SK-N-SH (cell line): Measurements from ENCODE around the gene SLC22A4. TPM values are rescaled to one million over a fixed set of nuclear protein-coding genes. Genes with fewer than 3 reads are reported as not detected.

Experiments used
- CTCF ChIA-PET: fragments of 300-600, 350-600 bp; formaldehyde crosslinking; extraction: SDS; loops from one replicate; lab custom pipeline; 2021; lab: Yijun Ruan, JAX
- POLR2A ChIA-PET: fragments of 350-600 bp; sonication (Branson Sonifier 250); formaldehyde crosslinking; extraction: SDS; loops from one replicate; lab custom pipeline; 2020; ENCODE audit warnings: antibody characterized with exemption, inconsistent platforms; lab: Yijun Ruan, JAX
- DNase-seq: peaks from one replicate; pipeline ENCODE4 v3.0.0; 2012
- H2AFZ ChIP-seq: fragments of 200-600 bp; sonication (generic); 2 replicates; pipeline ENCODE4 v1.8.1; 2016; ENCODE audit warnings: antibody characterized with exemption, mild to moderate bottlenecking, low read depth
- H3F3A ChIP-seq: fragments of 200-600 bp; sonication (generic); replicated peaks from 2 replicates; pipeline ENCODE3; 2016; ENCODE audit warnings: antibody characterized with exemption, mild to moderate bottlenecking; ENCODE audit not compliant: insufficient read depth
- H3K27ac ChIP-seq, 2 experiments: fragments of 200-500 bp in 1 of 2; fragments of 200-600 bp in 1 of 2; sonication (Bioruptor generic) in 1 of 2; sonication (generic), shearing (Covaris generic) in 1 of 2; 2 replicates each; pipeline versions ENCODE4 v1.5.1 to v1.6.1; 2014 to 2016; ENCODE audit warnings: low read depth in 2 of 2, inconsistent platforms in 1 of 2, low read length in 1 of 2, mild to moderate bottlenecking in 1 of 2, mixed read lengths in 1 of 2
- H3K27me3 ChIP-seq: fragments of 200-600 bp; sonication (generic), shearing (Covaris generic); 2 replicates; pipeline ENCODE4 v1.6.1; 2016; ENCODE audit warnings: mixed run types; ENCODE audit not compliant: insufficient read depth
- H3K36me3 ChIP-seq, 2 experiments: fragments of 200-500 bp in 1 of 2; fragments of 200-600 bp in 1 of 2; sonication (Bioruptor generic) in 1 of 2; sonication (generic) in 1 of 2; replicated peaks in 1 of 2; 2 replicates each; pipeline versions ENCODE3 to v1.5.1; 2014 to 2016; ENCODE audit warnings: low read length in 1 of 2, mild to moderate bottlenecking in 1 of 2; ENCODE audit not compliant: insufficient read depth in 2 of 2, control insufficient read depth in 1 of 2
- H3K4me1 ChIP-seq, 2 experiments: fragments of 200-500 bp in 1 of 2; fragments of 200-600 bp in 1 of 2; sonication (Bioruptor generic) in 1 of 2; sonication (generic), shearing (Covaris generic) in 1 of 2; 2 replicates each; pipeline versions ENCODE4 v1.5.1 to v1.6.1; 2014 to 2016; ENCODE audit warnings: low read depth in 1 of 2, low read length in 1 of 2, mixed run types in 1 of 2; ENCODE audit not compliant: insufficient read depth in 2 of 2, control insufficient read depth in 1 of 2
- H3K4me2 ChIP-seq: fragments of 200-600 bp; sonication (generic), shearing (Covaris generic); 2 replicates; pipeline ENCODE4 v1.6.1; 2017; ENCODE audit warnings: mixed run types
- H3K4me3 ChIP-seq, 2 experiments: fragments of 200-500 bp in 1 of 2; fragments of 200-600 bp in 1 of 2; sonication (Bioruptor generic) in 1 of 2; sonication (generic), shearing (Covaris generic) in 1 of 2; 2 replicates each; pipeline versions ENCODE4 v1.5.1 to v1.8.1; 2014 to 2016; ENCODE audit warnings: low read depth in 2 of 2, inconsistent platforms in 1 of 2, low read length in 1 of 2, mild to moderate bottlenecking in 1 of 2, mixed read lengths in 1 of 2, moderate library complexity in 1 of 2
- H3K79me2 ChIP-seq: fragments of 200-600 bp; sonication (generic); 2 replicates; pipeline ENCODE4 v1.8.1; 2017; ENCODE audit warnings: mild to moderate bottlenecking; ENCODE audit not compliant: insufficient read depth
- H3K9ac ChIP-seq: fragments of 200-600 bp; sonication (generic); 2 replicates; pipeline ENCODE4 v1.6.1; 2017; ENCODE audit warnings: mixed run types
- H3K9me2 ChIP-seq: fragments of 200-600 bp; sonication (generic); 2 replicates; pipeline ENCODE4 v1.6.1; 2017; ENCODE audit warnings: mixed run types
- H3K9me3 ChIP-seq: fragments of 200-600 bp; sonication (generic); 2 replicates; pipeline ENCODE4 v1.6.1; 2017; ENCODE audit warnings: mixed run types, mild to moderate bottlenecking, moderate library complexity
- H4K20me1 ChIP-seq: fragments of 200-600 bp; sonication (generic); 2 replicates; pipeline ENCODE4 v1.6.1; 2017; ENCODE audit warnings: mild to moderate bottlenecking, mixed run types; ENCODE audit not compliant: insufficient read depth
- ELF1 ChIP-seq: IDR thresholded peaks from 2 replicates; pipeline ENCODE4 v1.4.0; 2012
- EP300 ChIP-seq, 2 experiments: IDR thresholded peaks; 2 replicates each; pipeline versions ENCODE4 v1.4.0 to v1.6.1; 2012; ENCODE audit warnings: borderline replicate concordance in 1 of 2, low read depth in 1 of 2, low read length in 1 of 2
- EZH2phosphoT487 ChIP-seq: fragments of 200-600 bp; sonication (generic); IDR thresholded peaks from 2 replicates; pipeline ENCODE4 v1.6.1; 2017; ENCODE audit warnings: low read depth, mixed run types, mild to moderate bottlenecking, antibody characterized with exemption, moderate library complexity, borderline replicate concordance
- FOSL2 ChIP-seq: IDR thresholded peaks from 2 replicates; pipeline ENCODE4 v1.4.0; 2012; ENCODE audit warnings: low read depth, mild to moderate bottlenecking, moderate library complexity, borderline replicate concordance
- FOXJ3 ChIP-seq: sonication (generic); formaldehyde crosslinking; IDR thresholded peaks from 2 replicates; pipeline ENCODE4 v1.5.1; 2020; ENCODE audit warnings: mild to moderate bottlenecking, missing genetic modification reagents
- GABPA ChIP-seq: IDR thresholded peaks from 2 replicates; pipeline ENCODE4 v1.4.0; 2012; ENCODE audit warnings: low read depth, mild to moderate bottlenecking
- IRF3 ChIP-seq: fragments of 150-350 bp; IDR thresholded peaks from 2 replicates; pipeline ENCODE4 v1.6.1; 2016; ENCODE audit warnings: mild to moderate bottlenecking, low read depth, low read length
- MAX ChIP-seq: IDR thresholded peaks from 2 replicates; pipeline ENCODE4 v1.4.0; 2012; ENCODE audit warnings: low read depth
- MXI1 ChIP-seq: IDR thresholded peaks from 2 replicates; pipeline ENCODE4 v1.6.1; 2012; ENCODE audit warnings: mild to moderate bottlenecking, low read depth, low read length, improper control_type of control experiment
- NRF1 ChIP-seq: IDR thresholded peaks from 2 replicates; pipeline ENCODE4 v1.6.1; 2012; ENCODE audit warnings: low read depth, mild to moderate bottlenecking, low read length
- PBX3 ChIP-seq: IDR thresholded peaks from 2 replicates; pipeline ENCODE4; 2012
- RCOR1 ChIP-seq: fragments of 150-350 bp; IDR thresholded peaks from 2 replicates; pipeline ENCODE4 v1.6.1; 2017; ENCODE audit warnings: antibody characterized with exemption, low read length
- REST ChIP-seq: IDR thresholded peaks from 2 replicates; pipeline ENCODE4 v1.6.1; 2012; ENCODE audit warnings: mild to moderate bottlenecking, low read depth, low read length, moderate library complexity
- SIN3A ChIP-seq: IDR thresholded peaks from 2 replicates; pipeline ENCODE4 v1.6.1; 2012; ENCODE audit warnings: low read depth, mild to moderate bottlenecking, low read length, moderate library complexity, borderline replicate concordance
- TAF1 ChIP-seq: IDR thresholded peaks from 2 replicates; pipeline ENCODE4 v1.6.1; 2012; ENCODE audit warnings: low read depth, mild to moderate bottlenecking, low read length, moderate library complexity, borderline replicate concordance
- TCF12 ChIP-seq: IDR thresholded peaks from 2 replicates; pipeline ENCODE4 v1.4.0; 2012
- TEAD4 ChIP-seq: IDR thresholded peaks from 2 replicates; pipeline ENCODE4 v1.4.0; 2012; ENCODE audit warnings: mild to moderate bottlenecking, borderline replicate concordance; ENCODE audit not compliant: insufficient read depth
- USF2 ChIP-seq: fragments of 150-350 bp; IDR thresholded peaks from 2 replicates; pipeline ENCODE4 v1.6.1; 2017; ENCODE audit warnings: antibody characterized with exemption, low read length, low read depth, borderline replicate concordance
- YY1 ChIP-seq: IDR thresholded peaks from 2 replicates; pipeline ENCODE4 v1.4.0; 2012; ENCODE audit warnings: low read depth, mild to moderate bottlenecking
- WGBS: methylation state at CpG from one replicate; pipeline ENCODE4 v1.1.6; 2017; ENCODE audit warnings: low lambda C conversion rate; 5-methylcytosine and 5-hydroxymethylcytosine counted together
- polyA plus RNA-seq, 3 experiments: library from polyadenylated mRNA; depleted of rRNA; stranded (reverse); fragments of >200 nt; gene quantifications; 2 replicates each; pipeline ENCODE4 v1.2.3, GENCODE V29; 2012

Gene SLC22A4
- polyA plus RNA-seq, 1 of the 3 experiments (the other 2 are of a cell fraction) = 3.3 TPM

GRCh38 chr5:132354381-132355139, 60.4 kb downstream of the SLC22A4 start:
- H3K79me2 ChIP-seq = no peaks in the 10 kb centered on the region
- TF ChIP-seq EP300 (IDR thresholded peaks at IDR 0.05; ENCODE audit: borderline replicate concordance in 1 of 2, low read depth in 1 of 2, low read length in 1 of 2) (no peak), FOXJ3 (CRISPR knock-in tag) (no peak), TEAD4 (no peak), RCOR1 (no peak), SIN3A (no peak), EZH2phosphoT487 (no peak), TCF12 (no peak), NRF1 (no peak), MAX (no peak), ELF1 (no peak), TAF1 (no peak), GABPA (no peak), MXI1 (no peak), USF2 (no peak), PBX3 (no peak), REST (no peak), YY1 (no peak), IRF3 (no peak), FOSL2 (no peak)
- CTCF ChIA-PET = no interaction called here
- no peak overlapping the region for H3K4me2 ChIP-seq
- no peaks in the 10 kb centered on the region for H3K9me2 ChIP-seq
- no peak overlapping the region for H3K27ac ChIP-seq
- no peak for DNase-seq
- H3K36me3 ChIP-seq = no peaks in the 10 kb centered on the region
- no peaks in the 10 kb centered on the region for H3K4me1 ChIP-seq
- H4K20me1 ChIP-seq = no peaks in the 10 kb centered on the region
- no peaks in the 10 kb centered on the region for H3K9me3 ChIP-seq
- H3F3A ChIP-seq = no peaks in the 10 kb centered on the region
- H3K4me3 ChIP-seq = no peak overlapping the region
- POLR2A ChIA-PET = no interaction called here
- WGBS = 94% methylated on average over 1 of the region's 1 CpG
- no peak overlapping the region for H2AFZ ChIP-seq
- no peak overlapping the region for H3K9ac ChIP-seq
- no peaks in the 10 kb centered on the region for H3K27me3 ChIP-seq
